Measurements from ENCODE around the gene LRWD1.
A peak's percentile ranks its signal among the peaks of the same experiment; 100 is the strongest.
"Not testable (repeated sequence)": the region's sequence is repeated elsewhere in the genome, so short reads cannot be mapped to it uniquely, and the experiment has no call there.

LRWD1 gene

GRCh38 chr7:102473271-102473991 lies 8.6 kb downstream of the LRWD1 start:
- no peak for TF ChIP-seq CTCF (IDR thresholded peaks at IDR 0.05; ENCODE audit: low read depth, low read length, missing control alignments)
- H3K4me3 ChIP-seq (ENCODE audit: low read depth, low read length): no peak overlapping the region
- DNase-seq (ENCODE audit: low read depth): no peak

- not testable (repeated sequence) for DNase-seq (ENCODE audit: low read depth); H3K4me3 ChIP-seq (ENCODE audit: low read depth, low read length)
Measured at GRCh38 chr7:102474116-102474515, 9.3 kb downstream of the LRWD1 start.

GRCh38 chr7:102474736-102475435 lies 10.1 kb downstream of the LRWD1 start:
- not testable (repeated sequence) for H3K4me3 ChIP-seq (ENCODE audit: low read depth, low read length); DNase-seq (ENCODE audit: low read depth)

- H3K4me3 ChIP-seq (ENCODE audit: low read depth, low read length): peak within 1 kb of the TSS; percentile 41
Measured at GRCh38 chr7:102478314-102479208, 13.8 kb downstream of the LRWD1 start, which contains the start of gene POLR2J. POLR2J (minus strand) TSS chr7:102478922; CDS start chr7:102478860, 62 bp downstream.

GRCh38 chr7:102479209-102479584 lies 14.4 kb downstream of the LRWD1 start:
- DNase-seq (ENCODE audit: low read depth); H3K4me3 ChIP-seq (ENCODE audit: low read depth, low read length): not testable (repeated sequence)

More at GRCh38 chr7:102478314-102479208, 13.8 kb downstream of the LRWD1 start, which contains the start of gene POLR2J:
- DNase-seq (ENCODE audit: low read depth): not testable (repeated sequence)

GRCh38 chr7:102479982-102480637 lies 15.3 kb downstream of the LRWD1 start:
- H3K4me3 ChIP-seq (ENCODE audit: low read depth, low read length); DNase-seq (ENCODE audit: low read depth): not testable (repeated sequence)
- TF ChIP-seq CTCF (IDR thresholded peaks at IDR 0.05; ENCODE audit: low read depth, low read length, missing control alignments): peak; percentile 42

GRCh38 chr7:102481962-102482361 lies 17.2 kb downstream of the LRWD1 start:
- H3K4me3 ChIP-seq (ENCODE audit: low read depth, low read length); DNase-seq (ENCODE audit: low read depth): not testable (repeated sequence)

GRCh38 chr7:102484317-102484716 lies 19.5 kb downstream of the LRWD1 start:
- not testable (repeated sequence) for DNase-seq (ENCODE audit: low read depth); H3K4me3 ChIP-seq (ENCODE audit: low read depth, low read length)

GRCh38 chr7:102490529-102491075 lies 25.8 kb downstream of the LRWD1 start:
- not testable (repeated sequence) for DNase-seq (ENCODE audit: low read depth); H3K4me3 ChIP-seq (ENCODE audit: low read depth, low read length)

- H3K4me3 ChIP-seq (ENCODE audit: low read depth, low read length); DNase-seq (ENCODE audit: low read depth): not testable (repeated sequence)
Measured at GRCh38 chr7:102493220-102493935, 28.6 kb downstream of the LRWD1 start.

GRCh38 chr7:102494026-102494425 lies 29.2 kb downstream of the LRWD1 start:
- not testable (repeated sequence) for H3K4me3 ChIP-seq (ENCODE audit: low read depth, low read length); DNase-seq (ENCODE audit: low read depth)

GRCh38 chr7:102494473-102495149 lies 29.8 kb downstream of the LRWD1 start:
- DNase-seq (ENCODE audit: low read depth); H3K4me3 ChIP-seq (ENCODE audit: low read depth, low read length): not testable (repeated sequence)

GRCh38 chr7:102496861-102497260 lies 32.1 kb downstream of the LRWD1 start:
- DNase-seq (ENCODE audit: low read depth): not testable (repeated sequence)

GRCh38 chr7:102497308-102497707 lies 32.5 kb downstream of the LRWD1 start:
- DNase-seq (ENCODE audit: low read depth); H3K4me3 ChIP-seq (ENCODE audit: low read depth, low read length): not testable (repeated sequence)

More at GRCh38 chr7:102496861-102497260, 32.1 kb downstream of the LRWD1 start:
- H3K4me3 ChIP-seq (ENCODE audit: low read depth, low read length): not testable (repeated sequence)

All from GM12864 (cell line).